ENCODE measurements around the gene REXO5.
"Not testable (repeated sequence)": the region's sequence is repeated elsewhere in the genome, so short reads cannot be mapped to it uniquely, and the experiment has no call there.

Gene REXO5

GRCh38 chr16:20806168-20807050 is at the start of gene REXO5, which contains the start of gene ERI2:
REXO5 (plus strand) TSS chr16:20806527; CDS start chr16:20806954, 427 bp downstream.
ERI2 (minus strand) TSS chr16:20806472; CDS start chr16:20806430, 42 bp downstream.
- TF ChIP-seq CTCF (IDR thresholded peaks at IDR 0.05; ENCODE audit: control extremely low read depth, extremely low read depth, low read depth, missing control alignments) = peak; percentile 58
- ChIA-PET CTCF (interaction anchor here (0.6 to 2.4 kb wide), 14 partner anchors 8 to 278 kb away, joined by 3 to 18 read pairs (median 3); no protein-coding TSS in a partner anchor), POLR2A (interaction anchor here (0.7 kb wide), 1 partner anchor 1853 kb away, joined by 4 read pairs; no protein-coding TSS in a partner anchor)
- peak; percentile 93 for DNase-seq (ENCODE audit: extremely low spot score)

- POLR2A ChIA-PET = no interaction called here
- TF ChIP-seq CTCF (IDR thresholded peaks at IDR 0.05; ENCODE audit: control extremely low read depth, extremely low read depth, low read depth, missing control alignments) = no peak
- DNase-seq (ENCODE audit: extremely low spot score) = no peak
- CTCF ChIA-PET = no interaction called here
These were observed 46.0 kb upstream of the REXO5 start for GRCh38 chr16:20760346-20760745.

- no peak for DNase-seq (ENCODE audit: extremely low spot score)
- TF ChIP-seq CTCF (IDR thresholded peaks at IDR 0.05; ENCODE audit: control extremely low read depth, extremely low read depth, low read depth, missing control alignments) = no peak
- POLR2A ChIA-PET = no interaction called here
- CTCF ChIA-PET = no interaction called here
These were observed 45.2 kb upstream of the REXO5 start for GRCh38 chr16:20761175-20761574.

- no peak for DNase-seq (ENCODE audit: extremely low spot score)
- POLR2A ChIA-PET = no interaction called here
- CTCF ChIA-PET = no interaction called here
- TF ChIP-seq CTCF (IDR thresholded peaks at IDR 0.05; ENCODE audit: control extremely low read depth, extremely low read depth, low read depth, missing control alignments) = no peak
These were observed 43.8 kb upstream of the REXO5 start for GRCh38 chr16:20762404-20763123.

- CTCF ChIA-PET = interaction anchor here (0.9 to 3.7 kb wide), 3 partner anchors 11 to 25 kb away, joined by 3 to 14 read pairs (median 3); no protein-coding TSS in a partner anchor
- DNase-seq (ENCODE audit: extremely low spot score) = peak; percentile 88
- POLR2A ChIA-PET = no interaction called here
- TF ChIP-seq CTCF (IDR thresholded peaks at IDR 0.05; ENCODE audit: control extremely low read depth, extremely low read depth, low read depth, missing control alignments) = no peak
These were observed 42.7 kb upstream of the REXO5 start, which contains the start of gene ACSM3 for GRCh38 chr16:20763461-20764232. ACSM3 (plus strand) TSS chr16:20764014; CDS start chr16:20770035, 6,021 bp downstream.

- POLR2A ChIA-PET; DNase-seq (ENCODE audit: extremely low spot score): not testable (repeated sequence)
- CTCF ChIA-PET = interaction anchor here (0.9 to 3.7 kb wide), 3 partner anchors 10 to 24 kb away, joined by 3 to 14 read pairs (median 3); no protein-coding TSS in a partner anchor
These were observed 41.9 kb upstream of the REXO5 start for GRCh38 chr16:20764448-20764847.
